Heart right ventricle (tissue), 16 donors: ENCODE data around the gene CYB5D1. TPM values are rescaled to one million over a fixed set of nuclear protein-coding genes. Genes with fewer than 3 reads are reported as not detected.

Experiments used
- ATAC-seq, 8 donors: fragments of 200-7000 bp; cut with Tn5 transposase; one replicate each; pipeline ENCODE4 v1.9.1; 2020; ENCODE audit warnings: mild to moderate bottlenecking in 8 of 8, moderate library complexity in 8 of 8, moderate number of reproducible peaks in 1 of 8
- DNase-seq, 2 donors: peaks; one replicate each; pipeline ENCODE4 v3.0.0-alpha.2; 2020
- H3K27ac ChIP-seq, 10 donors: fragments of 200-600 bp; sonication (generic) in 2 of 10; one replicate each; pipeline versions ENCODE4 v1.5.0 to v1.8.0; 2020 to 2022; ENCODE audit warnings: mild to moderate bottlenecking in 3 of 10
- H3K27me3 ChIP-seq, 7 donors: fragments of 200-600 bp; one replicate each; pipeline ENCODE4 v1.8.0; 2021 to 2022; ENCODE audit warnings: mild to moderate bottlenecking in 2 of 7
- H3K36me3 ChIP-seq, 9 donors: fragments of 200-600 bp; sonication (generic) in 1 of 9; one replicate each; pipeline versions ENCODE4 v1.5.0 to v1.8.0; 2020 to 2022; ENCODE audit warnings: mild to moderate bottlenecking in 2 of 9
- H3K4me1 ChIP-seq, 9 donors: fragments of 200-600 bp; sonication (generic) in 1 of 9; one replicate each; pipeline versions ENCODE4 v1.5.0 to v1.8.0; 2020 to 2022; ENCODE audit warnings: mild to moderate bottlenecking in 4 of 9
- H3K4me3 ChIP-seq, 10 donors: fragments of 200-600 bp; sonication (generic) in 2 of 10; one replicate each; pipeline versions ENCODE4 v1.5.0 to v1.8.0; 2020 to 2022; ENCODE audit warnings: mild to moderate bottlenecking in 7 of 10, moderate library complexity in 2 of 10
- H3K9me3 ChIP-seq, 11 donors: fragments of 200-600 bp in 10 of 11; sonication (generic) in 2 of 11; one replicate each; pipeline versions ENCODE4 v1.5.0 to v1.8.0; 2013 to 2022; ENCODE audit warnings: mild to moderate bottlenecking in 2 of 11, control low read depth in 1 of 11, moderate library complexity in 1 of 11
- WGBS, 2 donors: extraction: QIAGEN DNeasy Blood & Tissue Kit; methylation state at CpG; one replicate each; pipeline ENCODE4 v1.1.7; 2013; ENCODE audit warnings: inconsistent platforms in 1 of 2; 5-methylcytosine and 5-hydroxymethylcytosine counted together
- intact Hi-C, 10 donors: fragments of 100-400 bp; cut with DNase I; formaldehyde crosslinking; loops; one replicate each; pipeline versions ENCODE4 v1.11.1 to v1.14.2; 2022
- polyA plus RNA-seq, 2 donors: library from polyadenylated mRNA; stranded (reverse); fragments of 200-250 nt; gene quantifications; one replicate each; pipeline ENCODE4 v1.2.3, GENCODE V29; 2013
- total RNA-seq, 10 donors: library from RNA; stranded (reverse); fragmentation: NEBNext Ultra II Directional in 3 of 10; extraction: Animal tissue kit (Norgen Biotek cat#: 25700) in 3 of 10; gene quantifications; one replicate each; pipeline versions ENCODE4 v1.2.1 to v1.2.4, GENCODE V29; 2021 to 2023
- TF ChIP-seq, protein P1 (sequence below), 9 donors: fragments of 200-600 bp; sonication (generic) in 2 of 9; IDR thresholded peaks; one replicate each; pipeline versions ENCODE4 v1.5.0 to v1.8.0; 2021 to 2022; ENCODE audit warnings: antibody characterized with exemption in 9 of 9, mild to moderate bottlenecking in 5 of 9, moderate library complexity in 1 of 9
- donor health status: Arrhythmogenic right ventricular cardiomyopathy.
- donor health status: ischemic (EF 13 %, LVEDD 7.1; RV severe dilation, severe dysfunction).
- donor health status: healthy with polysubstance abuse.
- donor health status: DM: no; HTN: yes; CAD: no.
- donor health status: DM: no; HTN: no; CAD: no.
- donor health status: ischemic (EF 25% LVEDD 6.9; RV normal size, moderate dysfunction).
- donor health status: ischemic (EF 25% LVEDD 5.7; RV mildly dilated, moderate dysfunction).
- donor health status: healthy.
- donor health status: DM: yes; HTN: yes; CAD: no.
- donor health status: Ischemic cardiomyopathy.
- donor health status: ischemic (EF 35%, LVEDD 5.7; RV mildly dilated, moderate dysfunction).
- donor health status: nonischemic (EF 11% LVEDD 7.7; RV severe dilation, severe dysfunction).
- donor health status: DM: yes; HTN: yes; CAD: no.
- donor health status: PGD.
- donor health status: ischemic (EF 29% LVEDD 5.4; RV normal size, mild dysfunction).
- donor health status: nonischemic (EF 23%, LVEDD 6.1; RV moderate dilation, normal function).

CYB5D1 gene
- total and polyA plus RNA-seq, 12 donors, result 10.0 to 20.1 (median 15.7) TPM

DNA sequence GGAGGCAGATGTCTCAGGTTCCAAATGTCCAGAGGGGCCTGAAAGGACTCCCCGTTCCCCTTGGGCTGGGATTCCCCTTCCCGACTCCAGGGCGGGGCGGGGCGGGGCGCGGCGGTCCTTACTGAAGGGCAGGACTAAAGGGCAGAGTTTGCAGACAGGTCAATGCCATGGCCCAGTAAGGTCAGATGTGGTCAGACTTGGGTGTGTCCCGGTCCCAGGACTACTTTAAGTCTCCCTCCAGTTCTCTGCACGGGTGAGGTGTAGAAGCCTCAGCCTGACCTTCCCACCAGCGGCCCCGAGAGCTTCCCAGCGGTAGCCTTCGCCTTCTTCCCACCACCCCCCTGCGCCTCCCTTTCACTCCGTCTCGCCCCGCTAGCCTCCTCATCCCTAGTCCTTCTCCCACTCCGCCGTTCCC, 23.3 kb upstream of the CYB5D1 start:
- intact Hi-C loops, result loop anchor here in 7 of 10 donors (1.0 to 10.0 kb wide), 7 partner anchors 9 to 320 kb away; partner anchors contain the start of genes NAA38 (in 3 of the 7), CHD3 (in 1 of the 7) and PER1 (in 1 of the 7)
- Histone ChIP-seq H3K36me3 (no peaks in the 10 kb centered on the region), H3K4me3 (peak overlapping the region; percentile 59 to 95 (median 80)), H3K27me3 (peaks cover 0 to 3% (median 0%) of the 10 kb centered on the region in 7 donors), H3K9me3 (no peaks in the 10 kb centered on the region), H3K4me1 (peaks cover 7 to 43% (median 36%) of the 10 kb centered on the region in 9 donors), H3K27ac (peak overlapping the region; percentile 94 to 100 (median 98))
- TF ChIP-seq, protein P1, sequence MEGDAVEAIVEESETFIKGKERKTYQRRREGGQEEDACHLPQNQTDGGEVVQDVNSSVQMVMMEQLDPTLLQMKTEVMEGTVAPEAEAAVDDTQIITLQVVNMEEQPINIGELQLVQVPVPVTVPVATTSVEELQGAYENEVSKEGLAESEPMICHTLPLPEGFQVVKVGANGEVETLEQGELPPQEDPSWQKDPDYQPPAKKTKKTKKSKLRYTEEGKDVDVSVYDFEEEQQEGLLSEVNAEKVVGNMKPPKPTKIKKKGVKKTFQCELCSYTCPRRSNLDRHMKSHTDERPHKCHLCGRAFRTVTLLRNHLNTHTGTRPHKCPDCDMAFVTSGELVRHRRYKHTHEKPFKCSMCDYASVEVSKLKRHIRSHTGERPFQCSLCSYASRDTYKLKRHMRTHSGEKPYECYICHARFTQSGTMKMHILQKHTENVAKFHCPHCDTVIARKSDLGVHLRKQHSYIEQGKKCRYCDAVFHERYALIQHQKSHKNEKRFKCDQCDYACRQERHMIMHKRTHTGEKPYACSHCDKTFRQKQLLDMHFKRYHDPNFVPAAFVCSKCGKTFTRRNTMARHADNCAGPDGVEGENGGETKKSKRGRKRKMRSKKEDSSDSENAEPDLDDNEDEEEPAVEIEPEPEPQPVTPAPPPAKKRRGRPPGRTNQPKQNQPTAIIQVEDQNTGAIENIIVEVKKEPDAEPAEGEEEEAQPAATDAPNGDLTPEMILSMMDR (IDR thresholded peaks at IDR 0.05), result no peak
- ATAC-seq, result peak; percentile 1 to 50 (median 32)
- peak; percentile 71 to 73 for DNase-seq
- 1% methylated on average over 20 of the region's 20 CpGs for WGBS, 2 donors

DNA sequence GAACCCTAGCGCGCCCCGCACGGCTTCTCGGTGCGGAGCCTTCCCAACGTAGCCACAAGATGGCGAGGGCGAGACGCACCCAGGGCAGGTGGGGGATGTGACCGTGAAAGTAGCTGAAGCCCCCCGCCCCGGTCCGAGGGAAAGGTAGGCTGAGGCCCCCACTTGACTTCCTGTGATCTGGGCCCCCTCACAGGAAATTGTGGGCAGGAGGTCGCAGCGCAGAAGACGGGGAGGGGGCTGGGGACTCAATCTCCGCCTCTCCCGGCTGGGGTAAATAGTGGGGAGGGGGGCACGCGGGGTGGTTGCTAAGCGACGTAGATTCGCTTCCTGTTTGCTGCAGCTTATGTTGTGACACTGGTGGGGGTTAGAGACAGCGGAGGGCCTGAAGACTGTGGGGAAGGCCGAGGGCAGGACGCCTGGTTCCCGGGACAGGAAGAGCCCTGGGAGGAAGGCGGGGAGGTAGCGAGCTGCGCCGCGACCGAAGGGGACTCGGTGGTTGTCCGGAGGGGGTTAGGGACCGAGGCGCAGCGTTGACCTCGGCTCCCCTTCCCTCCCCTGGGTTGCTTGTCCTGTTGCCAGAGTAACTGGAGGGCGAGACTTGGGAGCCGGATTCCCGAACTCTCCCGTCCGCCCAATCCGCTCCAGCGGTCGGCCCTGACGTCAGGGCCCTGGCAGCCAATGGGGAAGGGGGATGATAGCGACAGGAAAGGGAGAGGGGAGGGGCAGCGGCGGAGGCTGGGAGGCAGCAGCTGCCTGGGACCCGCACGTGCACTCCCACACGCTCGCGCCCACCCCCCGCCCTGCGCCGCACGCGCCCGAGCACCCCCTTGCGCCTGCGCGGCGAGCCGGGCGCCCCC, 22.6 kb upstream of the CYB5D1 start:
- peaks cover 0 to 3% (median 0%) of the 10 kb centered on the region in 7 donors for H3K27me3 ChIP-seq
- no peaks in the 10 kb centered on the region for H3K9me3 ChIP-seq
- intact Hi-C loops, result loop anchor here in 7 of 10 donors (1.0 to 10.0 kb wide), 8 partner anchors 8 to 320 kb away; partner anchors contain the start of genes NAA38 (in 4 of the 7), CHD3 (in 1 of the 7) and PER1 (in 1 of the 7)
- peaks cover 0 to 5% (median 0%) of the 10 kb centered on the region in 9 donors for H3K36me3 ChIP-seq
- peak; percentile 79 to 83 (median 82) for ATAC-seq
- peaks cover 7 to 48% (median 42%) of the 10 kb centered on the region in 9 donors for H3K4me1 ChIP-seq
- peak; percentile 97 to 99 for DNase-seq
- WGBS, 2 donors, result 1% methylated on average over 50 to 69 of the region's 69 CpGs
- peak overlapping the region; percentile 59 to 95 (median 80) for H3K4me3 ChIP-seq
- TF ChIP-seq, protein P1 (IDR thresholded peaks at IDR 0.05), result peak; percentile 71 to 93 (median 81)
- H3K27ac ChIP-seq, result peak overlapping the region; percentile 94 to 100 (median 98)

DNA sequence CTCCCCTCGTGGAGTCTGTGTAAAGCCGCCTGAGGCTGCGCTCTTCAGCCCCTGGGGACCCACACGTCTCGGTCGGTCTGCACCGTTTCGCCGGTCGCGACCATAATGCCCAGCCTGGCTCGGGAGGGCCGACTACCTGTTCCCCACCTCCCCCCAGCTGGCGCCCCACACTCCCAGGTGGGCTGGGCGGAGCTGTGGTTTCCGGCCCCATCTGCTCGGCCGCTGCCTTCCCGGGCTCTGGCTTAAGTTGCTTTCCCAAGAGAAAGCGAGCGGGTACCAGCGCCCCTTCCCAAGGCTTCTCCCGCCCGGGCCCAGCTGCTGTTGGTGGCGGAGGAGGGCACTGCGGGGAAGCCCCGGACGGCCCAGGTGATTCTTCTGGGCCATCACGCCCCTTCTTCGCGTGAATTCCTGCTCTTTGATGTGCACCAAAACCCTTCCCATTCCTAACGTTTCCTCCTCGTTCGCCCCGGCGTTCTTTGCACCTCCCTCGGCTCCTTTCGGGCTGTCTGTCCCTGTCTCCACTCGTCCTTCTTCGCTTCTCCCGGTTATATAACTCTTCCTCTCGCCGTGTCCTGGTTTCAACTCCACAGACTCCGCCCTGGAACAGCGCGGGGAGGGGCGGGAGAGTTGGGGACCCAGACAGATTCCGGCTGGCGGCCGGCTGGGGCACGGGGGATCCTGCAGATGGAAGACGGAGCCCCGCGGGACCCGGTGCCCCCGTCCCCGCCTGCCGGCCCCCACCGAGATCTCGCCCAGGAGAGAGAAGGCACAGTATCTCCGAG, 21.8 kb upstream of the CYB5D1 start:
- Histone ChIP-seq H3K27ac (peak overlapping the region; percentile 94 to 100 (median 98)), H3K36me3 (peaks cover 0 to 14% (median 0%) of the 10 kb centered on the region in 9 donors), H3K4me3 (peak overlapping the region; percentile 59 to 95 (median 80)), H3K4me1 (peaks cover 8 to 56% (median 49%) of the 10 kb centered on the region in 9 donors), H3K27me3 (no peaks in the 10 kb centered on the region), H3K9me3 (no peaks in the 10 kb centered on the region)
- intact Hi-C loops, result loop anchor here in 7 of 10 donors (1.0 to 10.0 kb wide), 5 partner anchors 15 to 319 kb away; partner anchors contain the start of genes NAA38 (in 4 of the 7) and PER1 (in 1 of the 7)
- ATAC-seq, result peak; percentile 30 to 61 (median 55)
- TF ChIP-seq, protein P1 (IDR thresholded peaks at IDR 0.05), result no peak
- peak; percentile 82 to 88 for DNase-seq
- 0% methylated on average over 59 to 61 of the region's 61 CpGs for WGBS, 2 donors
